Gastroesophageal sphincter (tissue), 4 donors: Measurements from ENCODE around the gene XDH. TPM values are rescaled to one million over a fixed set of nuclear protein-coding genes. Genes with fewer than 3 reads are reported as not detected.

Experiments used
- ATAC-seq: fragments of 150-250 bp; one replicate; pipeline ENCODE4 v1.9.1; 2016; ENCODE audit warnings: mild to moderate bottlenecking, moderate library complexity
- H3K27ac ChIP-seq, 4 donors: fragments of 200-600 bp; sonication (generic) in 3 of 4; 1 replicate in 3 of 4; 2 replicates in 1 of 4; pipeline ENCODE4 v1.5.1; 2016 to 2019
- H3K27me3 ChIP-seq: fragments of 200-600 bp; sonication (generic); one replicate; pipeline ENCODE4 v1.5.1; 2019
- H3K36me3 ChIP-seq, 2 donors: fragments of 200-600 bp; sonication (generic); one replicate each; pipeline ENCODE4 v1.5.1; 2019; ENCODE audit warnings: control low read depth in 1 of 2
- H3K4me1 ChIP-seq, 3 donors: fragments of 200-600 bp; sonication (generic); 1 replicate in 2 of 3; 2 replicates in 1 of 3; pipeline ENCODE4 v1.5.1; 2016 to 2019; ENCODE audit warnings: control low read depth in 2 of 3
- H3K4me3 ChIP-seq, 2 donors: fragments of 200-600 bp; sonication (generic); one replicate each; pipeline ENCODE4 v1.5.1; 2019; ENCODE audit warnings: mild to moderate bottlenecking in 1 of 2, moderate library complexity in 1 of 2
- H3K9me3 ChIP-seq, 3 donors: fragments of 200-600 bp; sonication (generic); one replicate each; pipeline ENCODE4 v1.5.1; 2017 to 2019; ENCODE audit warnings: control low read depth in 2 of 3
- EP300 ChIP-seq: sonication (generic); formaldehyde crosslinking; IDR thresholded peaks from one replicate; pipeline ENCODE4 v1.6.1; 2017; ENCODE audit warnings: antibody characterized with exemption, mild to moderate bottlenecking
- POLR2A ChIP-seq, 2 donors: fragments of 450-650 bp; IDR thresholded peaks; one replicate each; pipeline ENCODE4 v1.6.1; 2017; ENCODE audit warnings: antibody characterized with exemption in 2 of 2, mild to moderate bottlenecking in 2 of 2, moderate library complexity in 1 of 2
- POLR2AphosphoS5 ChIP-seq: sonication (generic); formaldehyde crosslinking; IDR thresholded peaks from one replicate; pipeline ENCODE4 v1.6.1; 2017; ENCODE audit warnings: antibody characterized with exemption
- WGBS, 2 donors: methylation state at CpG; one replicate each; pipeline ENCODE4 v1.1.5; 2018; ENCODE audit warnings: low coverage in 1 of 2; 5-methylcytosine and 5-hydroxymethylcytosine counted together
- total RNA-seq, 4 donors: library from RNA; depleted of rRNA; stranded (reverse); fragments of >200 nt; gene quantifications; one replicate each; pipeline ENCODE4 v1.1.0, GENCODE V29; 2016
- TF ChIP-seq, protein P1 (sequence below), 4 experiments: fragments of 200-600 bp in 2 of 4; fragments of 450-650 bp in 2 of 4; sonication (generic) in 1 of 4; IDR thresholded peaks; one replicate each; pipeline ENCODE4 v1.5.1; 2017 to 2019; ENCODE audit warnings: antibody characterized with exemption in 4 of 4, mild to moderate bottlenecking in 2 of 4, moderate library complexity in 2 of 4

The XDH gene
- total RNA-seq, 4 donors from 2014 or later, result under 0.01 to 2.8 (median 0.08) TPM; not detected in 1

DNA sequence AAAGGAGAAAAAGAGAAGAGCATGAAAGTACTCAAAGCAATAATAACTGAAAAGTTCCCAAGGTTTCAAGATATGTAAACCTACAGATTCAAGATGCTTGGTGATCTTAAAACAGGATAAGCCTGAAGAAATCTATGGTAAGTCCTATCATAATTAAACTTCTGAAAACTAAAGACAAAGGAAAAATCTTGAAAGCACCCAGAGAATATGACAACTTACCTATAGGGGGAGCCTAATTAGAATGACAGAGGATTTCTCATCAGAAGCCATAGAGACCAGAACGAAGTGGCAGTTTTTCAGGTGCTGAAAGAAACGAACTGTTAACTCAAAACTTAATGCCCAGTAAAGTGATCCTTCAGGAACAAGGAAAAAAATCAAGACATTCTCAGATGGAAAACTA is 59.7 kb downstream of the XDH start:
- Histone ChIP-seq H3K27me3 (peaks cover 22% of the 10 kb centered on the region), H3K36me3 (no peaks in the 10 kb centered on the region), H3K4me3 (no peak overlapping the region), H3K9me3 (peaks cover 0 to 7% (median 0%) of the 10 kb centered on the region in 3 donors), H3K4me1 (no peaks in the 10 kb centered on the region), H3K27ac (no peak overlapping the region)
- no peak for ATAC-seq
- 15 to 27% methylated on average over 2 of the region's 2 CpGs for WGBS, 2 donors
- TF ChIP-seq POLR2A (IDR thresholded peaks at IDR 0.05) (no peak), EP300 (no peak), POLR2AphosphoS5 (no peak)
- TF ChIP-seq, protein P1, sequence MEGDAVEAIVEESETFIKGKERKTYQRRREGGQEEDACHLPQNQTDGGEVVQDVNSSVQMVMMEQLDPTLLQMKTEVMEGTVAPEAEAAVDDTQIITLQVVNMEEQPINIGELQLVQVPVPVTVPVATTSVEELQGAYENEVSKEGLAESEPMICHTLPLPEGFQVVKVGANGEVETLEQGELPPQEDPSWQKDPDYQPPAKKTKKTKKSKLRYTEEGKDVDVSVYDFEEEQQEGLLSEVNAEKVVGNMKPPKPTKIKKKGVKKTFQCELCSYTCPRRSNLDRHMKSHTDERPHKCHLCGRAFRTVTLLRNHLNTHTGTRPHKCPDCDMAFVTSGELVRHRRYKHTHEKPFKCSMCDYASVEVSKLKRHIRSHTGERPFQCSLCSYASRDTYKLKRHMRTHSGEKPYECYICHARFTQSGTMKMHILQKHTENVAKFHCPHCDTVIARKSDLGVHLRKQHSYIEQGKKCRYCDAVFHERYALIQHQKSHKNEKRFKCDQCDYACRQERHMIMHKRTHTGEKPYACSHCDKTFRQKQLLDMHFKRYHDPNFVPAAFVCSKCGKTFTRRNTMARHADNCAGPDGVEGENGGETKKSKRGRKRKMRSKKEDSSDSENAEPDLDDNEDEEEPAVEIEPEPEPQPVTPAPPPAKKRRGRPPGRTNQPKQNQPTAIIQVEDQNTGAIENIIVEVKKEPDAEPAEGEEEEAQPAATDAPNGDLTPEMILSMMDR (IDR thresholded peaks at IDR 0.05), result no peak

DNA sequence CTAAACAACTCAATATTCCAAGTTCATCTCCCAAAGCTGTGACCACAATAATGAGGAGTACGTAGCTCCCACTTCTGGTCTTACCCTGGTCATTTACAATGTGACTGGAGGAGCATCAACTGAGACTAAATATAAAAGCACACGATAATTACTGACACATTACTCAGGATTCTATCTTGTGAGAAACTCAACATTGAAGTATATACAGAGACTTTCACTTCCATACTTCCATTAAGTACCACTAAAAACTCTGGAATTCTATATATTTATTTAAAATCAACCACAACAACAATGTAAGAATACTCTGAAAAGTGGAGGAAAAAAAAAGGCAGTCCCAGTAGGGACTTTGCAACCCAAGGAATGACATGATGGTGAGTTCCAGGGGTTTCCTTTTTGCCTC is 61.4 kb downstream of the XDH start:
- Histone ChIP-seq H3K4me3 (no peak overlapping the region), H3K27me3 (peaks cover 22% of the 10 kb centered on the region), H3K36me3 (no peaks in the 10 kb centered on the region), H3K4me1 (no peaks in the 10 kb centered on the region), H3K9me3 (peaks cover 0 to 7% (median 0%) of the 10 kb centered on the region in 3 donors), H3K27ac (no peak overlapping the region)
- WGBS, 2 donors, result 68 to 84% methylated on average over 2 of the region's 2 CpGs
- no peak for TF ChIP-seq EP300
- no peak for TF ChIP-seq POLR2AphosphoS5
- no peak for TF ChIP-seq POLR2A (IDR thresholded peaks at IDR 0.05)
- TF ChIP-seq, protein P1 (IDR thresholded peaks at IDR 0.05), result no peak
- ATAC-seq, result no peak

DNA sequence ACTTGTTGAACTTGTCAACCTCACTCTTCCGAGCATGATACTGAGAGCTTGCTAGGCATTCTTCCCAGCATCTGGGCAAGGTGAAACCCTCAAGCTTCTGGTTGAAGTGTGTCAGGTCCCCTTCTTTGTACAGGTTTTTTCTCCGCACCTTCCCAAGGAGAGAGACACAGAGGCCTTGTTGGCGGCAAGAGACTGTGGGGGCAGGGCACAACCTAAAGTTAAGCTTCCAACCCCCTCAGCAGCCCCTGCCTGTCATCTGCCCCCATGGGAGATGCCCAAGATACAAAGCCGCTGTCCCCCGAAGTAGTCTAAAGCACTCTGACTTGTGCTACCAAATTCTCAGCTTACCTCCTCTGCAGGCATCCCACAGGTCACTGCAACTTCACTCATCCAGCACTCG is 64.9 kb downstream of the XDH start:
- WGBS, 2 donors, result 80% methylated on average over 3 of the region's 6 CpGs; no CpG with 5 or more reads in 1 of the 2 donors
- H3K27ac ChIP-seq, result no peak overlapping the region
- no peak for ATAC-seq
- peaks cover 0 to 7% (median 0%) of the 10 kb centered on the region in 3 donors for H3K9me3 ChIP-seq
- TF ChIP-seq POLR2AphosphoS5, result no peak
- no peak for TF ChIP-seq EP300
- TF ChIP-seq POLR2A (IDR thresholded peaks at IDR 0.05), result no peak
- TF ChIP-seq, protein P1 (IDR thresholded peaks at IDR 0.05), result no peak
- no peaks in the 10 kb centered on the region for H3K4me1 ChIP-seq
- H3K27me3 ChIP-seq, result peaks cover 18% of the 10 kb centered on the region
- no peak overlapping the region for H3K4me3 ChIP-seq
- no peaks in the 10 kb centered on the region for H3K36me3 ChIP-seq

DNA sequence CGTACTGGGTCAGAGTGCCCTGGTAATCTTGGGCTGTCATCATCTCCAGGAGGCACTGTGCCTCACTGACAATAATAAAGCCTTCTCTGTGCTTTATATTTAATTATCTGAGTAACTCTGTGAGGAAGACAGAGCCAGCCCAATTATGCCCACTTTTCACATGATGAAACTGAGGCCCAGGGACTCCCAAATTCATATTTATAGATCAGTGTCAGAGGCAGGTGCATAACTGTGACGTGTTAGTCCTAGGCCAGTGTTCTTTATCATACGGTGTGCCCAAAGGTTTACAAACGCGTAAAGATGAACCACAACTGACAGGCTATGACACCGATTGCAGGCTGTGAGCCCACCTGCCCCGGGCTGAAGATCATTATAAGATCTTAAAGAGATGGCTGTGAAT is 65.4 kb downstream of the XDH start:
- no peak for ATAC-seq
- no peak overlapping the region for H3K4me3 ChIP-seq
- WGBS, 2 donors, result 89 to 91% methylated on average over 5 to 7 of the region's 7 CpGs
- H3K36me3 ChIP-seq, result no peaks in the 10 kb centered on the region
- TF ChIP-seq EP300 (no peak), POLR2A (IDR thresholded peaks at IDR 0.05) (no peak), POLR2AphosphoS5 (no peak)
- TF ChIP-seq, protein P1 (IDR thresholded peaks at IDR 0.05), result no peak
- peaks cover 0 to 7% (median 0%) of the 10 kb centered on the region in 3 donors for H3K9me3 ChIP-seq
- H3K4me1 ChIP-seq, result no peaks in the 10 kb centered on the region
- no peak overlapping the region for H3K27ac ChIP-seq
- peaks cover 23% of the 10 kb centered on the region for H3K27me3 ChIP-seq

DNA sequence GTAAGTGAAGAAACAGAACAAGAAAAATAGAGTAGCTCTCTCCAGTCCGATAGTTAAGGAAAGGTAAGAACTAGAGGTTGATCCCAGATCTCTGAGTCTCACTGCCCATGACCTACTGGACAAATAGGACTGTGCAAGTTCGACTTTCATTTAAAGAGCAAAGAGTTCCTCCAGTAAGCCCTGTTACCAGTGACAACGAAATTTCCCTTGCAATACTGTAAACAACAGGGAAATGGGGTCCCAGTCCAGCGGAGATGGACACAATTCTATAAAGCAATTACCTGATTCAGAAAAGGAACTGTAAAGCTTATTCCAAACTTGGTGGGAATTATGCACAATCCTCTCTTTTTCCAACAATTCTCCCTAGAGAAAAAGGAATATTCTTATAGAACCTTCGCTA is 65.9 kb downstream of the XDH start:
- Histone ChIP-seq H3K4me3 (no peak overlapping the region), H3K27me3 (peaks cover 18% of the 10 kb centered on the region), H3K27ac (no peak overlapping the region), H3K9me3 (peaks cover 0 to 7% (median 0%) of the 10 kb centered on the region in 3 donors), H3K36me3 (no peaks in the 10 kb centered on the region), H3K4me1 (no peaks in the 10 kb centered on the region)
- TF ChIP-seq POLR2A (IDR thresholded peaks at IDR 0.05) (no peak), POLR2AphosphoS5 (no peak), EP300 (no peak)
- TF ChIP-seq, protein P1 (IDR thresholded peaks at IDR 0.05), result no peak
- 57 to 60% methylated on average over 3 to 5 of the region's 5 CpGs for WGBS, 2 donors
- ATAC-seq, result no peak
